ENCODE measurements around the gene GPHN.
A peak's percentile ranks its signal among the peaks of the same experiment; 100 is the strongest.

The GPHN gene

DNA sequence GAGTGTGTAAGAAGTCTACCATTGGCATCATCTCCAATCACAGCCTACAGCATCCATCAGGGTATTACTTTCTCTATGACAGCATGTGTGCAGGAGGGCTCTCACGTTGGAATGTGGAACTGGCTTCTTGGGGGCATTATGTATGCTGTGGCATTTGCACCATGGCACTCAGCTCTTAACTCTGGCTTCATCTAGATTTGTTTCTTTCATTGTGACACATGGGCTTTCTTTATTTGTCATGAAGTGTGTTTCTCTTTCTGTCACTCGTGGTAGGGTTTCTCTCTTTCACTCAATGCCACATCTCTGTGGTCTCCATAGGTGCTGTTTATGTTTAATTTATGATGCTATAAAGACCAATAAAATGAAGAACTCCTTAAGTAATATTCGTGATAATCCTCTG lies 490.1 kb downstream of the GPHN start:
- TF ChIP-seq, protein P1, sequence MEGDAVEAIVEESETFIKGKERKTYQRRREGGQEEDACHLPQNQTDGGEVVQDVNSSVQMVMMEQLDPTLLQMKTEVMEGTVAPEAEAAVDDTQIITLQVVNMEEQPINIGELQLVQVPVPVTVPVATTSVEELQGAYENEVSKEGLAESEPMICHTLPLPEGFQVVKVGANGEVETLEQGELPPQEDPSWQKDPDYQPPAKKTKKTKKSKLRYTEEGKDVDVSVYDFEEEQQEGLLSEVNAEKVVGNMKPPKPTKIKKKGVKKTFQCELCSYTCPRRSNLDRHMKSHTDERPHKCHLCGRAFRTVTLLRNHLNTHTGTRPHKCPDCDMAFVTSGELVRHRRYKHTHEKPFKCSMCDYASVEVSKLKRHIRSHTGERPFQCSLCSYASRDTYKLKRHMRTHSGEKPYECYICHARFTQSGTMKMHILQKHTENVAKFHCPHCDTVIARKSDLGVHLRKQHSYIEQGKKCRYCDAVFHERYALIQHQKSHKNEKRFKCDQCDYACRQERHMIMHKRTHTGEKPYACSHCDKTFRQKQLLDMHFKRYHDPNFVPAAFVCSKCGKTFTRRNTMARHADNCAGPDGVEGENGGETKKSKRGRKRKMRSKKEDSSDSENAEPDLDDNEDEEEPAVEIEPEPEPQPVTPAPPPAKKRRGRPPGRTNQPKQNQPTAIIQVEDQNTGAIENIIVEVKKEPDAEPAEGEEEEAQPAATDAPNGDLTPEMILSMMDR (IDR thresholded peaks at IDR 0.05; ENCODE audit: insufficient read depth, low read depth, low read length, missing control alignments) = no peak
- H3K4me3 ChIP-seq (ENCODE audit: low read depth, low read length) = no peak overlapping the region
- DNase-seq (ENCODE audit: low read depth) = peak; percentile 34

DNA sequence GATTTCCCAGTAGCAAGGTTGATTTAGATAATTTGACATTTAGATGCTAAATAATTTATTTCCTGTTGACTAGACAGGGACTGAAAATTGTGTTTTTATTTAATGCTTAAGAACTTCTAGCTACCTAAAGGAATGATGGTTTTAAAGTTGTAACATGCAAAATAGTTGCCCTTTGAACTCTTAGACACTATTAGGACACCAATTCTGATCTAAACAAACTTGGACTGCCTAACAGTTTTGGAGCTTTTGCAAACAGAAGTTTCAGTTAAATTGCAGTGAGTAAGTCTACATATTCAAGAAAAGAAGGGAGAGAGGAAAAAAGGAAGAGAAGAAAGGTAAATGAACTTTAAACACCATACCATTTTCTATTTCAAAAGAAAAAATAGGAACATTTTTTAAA lies 492.0 kb downstream of the GPHN start:
- TF ChIP-seq, protein P1 (IDR thresholded peaks at IDR 0.05; ENCODE audit: insufficient read depth, low read depth, low read length, missing control alignments) = no peak

DNA sequence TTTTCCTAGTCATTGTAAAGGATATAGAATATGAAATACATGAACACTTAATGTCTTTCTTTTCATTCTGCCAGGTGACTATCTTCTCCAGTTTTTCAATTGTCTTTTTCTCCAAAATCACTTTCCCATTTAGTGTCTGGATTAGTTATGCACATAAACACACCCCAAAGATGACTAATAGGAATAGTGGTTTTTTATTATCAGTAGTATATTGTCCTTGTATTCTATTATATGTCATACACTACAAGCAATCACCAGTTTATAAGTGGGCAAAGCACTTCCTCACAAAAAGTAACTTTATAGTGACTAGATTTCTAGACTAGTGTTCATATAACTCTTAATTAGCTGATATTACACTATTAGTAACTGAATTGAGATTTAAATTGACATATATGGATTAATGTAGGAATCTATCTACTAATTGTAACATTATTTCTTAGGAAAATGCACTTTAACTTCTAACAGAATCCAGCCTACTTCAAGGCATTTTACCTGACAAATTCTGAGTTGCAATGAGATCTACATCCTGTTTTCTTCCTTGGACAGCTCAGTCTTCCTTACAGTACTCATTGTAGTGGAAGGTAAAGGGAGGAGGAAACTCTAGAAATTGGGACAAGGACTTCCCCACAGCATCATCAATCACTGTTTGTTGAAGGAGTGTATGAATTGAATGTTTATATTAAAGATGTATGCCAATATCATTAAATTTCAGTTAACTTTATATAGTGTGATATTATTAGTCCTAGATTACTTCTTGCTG lies 495.2 kb downstream of the GPHN start:
- TF ChIP-seq, protein P1 (IDR thresholded peaks at IDR 0.05; ENCODE audit: insufficient read depth, low read depth, low read length, missing control alignments) = no peak
- H3K4me3 ChIP-seq (ENCODE audit: low read depth, low read length) = no peak overlapping the region
- DNase-seq (ENCODE audit: low read depth) = no peak

More for the DNA sequence above, 492.0 kb downstream of the GPHN start:
- no peak overlapping the region for H3K4me3 ChIP-seq (ENCODE audit: low read depth, low read length)
- DNase-seq (ENCODE audit: low read depth) = no peak

DNA sequence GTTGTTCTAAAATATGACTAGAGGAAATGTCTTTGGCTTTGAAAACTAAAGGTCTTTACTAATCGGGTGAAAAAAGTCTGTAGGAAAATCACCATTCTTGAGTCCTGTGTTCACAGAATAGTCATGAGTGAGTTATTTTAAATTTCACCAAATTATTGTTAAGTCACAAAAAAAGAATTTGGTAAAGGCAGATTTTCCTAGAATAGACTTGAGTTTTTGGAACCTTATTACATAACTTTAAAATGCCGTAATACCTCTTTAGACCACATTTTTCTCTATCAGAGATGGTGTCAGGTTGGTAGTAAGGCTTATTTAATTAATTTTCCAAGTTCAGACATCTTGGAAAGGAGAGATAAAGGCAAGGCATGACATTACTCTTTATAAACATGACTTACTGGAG lies 496.6 kb downstream of the GPHN start:
- no peak overlapping the region for H3K4me3 ChIP-seq (ENCODE audit: low read depth, low read length)
- TF ChIP-seq, protein P1 (IDR thresholded peaks at IDR 0.05; ENCODE audit: insufficient read depth, low read depth, low read length, missing control alignments) = no peak

DNA sequence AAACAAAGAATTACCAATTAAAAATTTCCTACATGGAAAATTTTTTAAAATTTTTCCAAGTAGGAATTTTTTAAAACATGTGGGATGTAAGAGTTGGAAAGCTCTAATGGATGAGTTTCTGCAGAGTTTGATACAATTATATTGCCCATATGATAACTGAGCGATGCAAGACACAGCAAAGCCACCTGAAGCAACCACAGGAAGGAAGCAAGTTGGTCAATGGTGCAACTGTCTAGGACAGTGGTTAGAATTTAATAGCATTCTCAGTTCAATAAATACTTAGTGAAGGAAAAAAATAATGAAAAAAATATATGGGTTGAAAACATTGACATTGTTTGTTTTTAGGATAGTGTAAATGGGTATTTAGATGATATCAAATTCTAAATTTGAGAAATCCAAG lies 502.7 kb downstream of the GPHN start:
- DNase-seq (ENCODE audit: low read depth) = peak; percentile 18
- TF ChIP-seq, protein P1 (IDR thresholded peaks at IDR 0.05; ENCODE audit: insufficient read depth, low read depth, low read length, missing control alignments) = no peak
- no peak overlapping the region for H3K4me3 ChIP-seq (ENCODE audit: low read depth, low read length)

More for the DNA sequence above, 496.6 kb downstream of the GPHN start:
- DNase-seq (ENCODE audit: low read depth) = no peak

DNA sequence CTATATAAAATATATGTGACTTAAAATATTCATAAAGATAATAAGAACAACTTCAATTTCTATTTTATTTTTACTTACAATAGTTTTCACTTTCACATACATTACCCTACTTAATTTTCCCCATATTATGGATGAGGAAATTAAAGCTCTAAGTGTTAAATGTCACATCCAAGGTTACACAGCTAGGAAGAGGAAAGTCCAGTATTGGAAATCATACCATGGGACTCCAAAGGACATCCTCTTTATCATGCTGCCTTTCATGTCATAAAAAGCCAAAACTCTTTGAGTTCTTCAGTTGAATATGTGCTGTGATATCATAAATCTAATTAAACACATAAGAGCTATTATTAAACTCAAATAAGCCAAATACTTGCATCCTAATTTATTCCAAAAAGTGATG lies 508.9 kb downstream of the GPHN start:
- TF ChIP-seq, protein P1 (IDR thresholded peaks at IDR 0.05; ENCODE audit: insufficient read depth, low read depth, low read length, missing control alignments) = no peak
- DNase-seq (ENCODE audit: low read depth) = no peak
- H3K4me3 ChIP-seq (ENCODE audit: low read depth, low read length) = no peak overlapping the region

DNA sequence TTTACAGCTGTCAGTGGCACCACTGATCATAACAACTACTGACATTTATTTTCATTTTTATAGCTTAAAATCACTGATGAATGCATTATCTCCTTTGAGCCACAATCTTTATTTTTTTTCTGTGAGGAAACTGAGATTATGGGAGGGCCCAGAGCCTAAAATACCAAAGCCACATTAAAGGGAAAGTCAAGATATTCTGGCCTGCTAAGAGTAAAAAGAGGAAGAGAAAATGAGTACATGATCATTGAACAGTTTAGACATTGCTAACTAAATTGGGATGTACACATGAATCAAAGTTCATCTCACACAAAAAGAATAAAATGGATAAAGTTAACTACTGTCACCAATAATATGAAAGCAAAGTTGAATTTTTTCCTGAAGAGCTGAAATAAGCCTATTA lies 510.8 kb downstream of the GPHN start:
- TF ChIP-seq, protein P1 (IDR thresholded peaks at IDR 0.05; ENCODE audit: insufficient read depth, low read depth, low read length, missing control alignments) = no peak
- H3K4me3 ChIP-seq (ENCODE audit: low read depth, low read length) = no peak overlapping the region
- DNase-seq (ENCODE audit: low read depth) = peak; percentile 42

All from GM12865 (cell line).